NCI-H82 (cell line): Measurements from ENCODE around the gene HIVEP3.

Experiments
- DNase-seq: peaks from one replicate; lab custom pipeline; 2025; lab: John Stamatoyannopoulos, UW

Gene HIVEP3

GRCh38 chr1:41533016-41533730 is 385.5 kb downstream of the HIVEP3 start:
- DNase-seq: no peak

DNA sequence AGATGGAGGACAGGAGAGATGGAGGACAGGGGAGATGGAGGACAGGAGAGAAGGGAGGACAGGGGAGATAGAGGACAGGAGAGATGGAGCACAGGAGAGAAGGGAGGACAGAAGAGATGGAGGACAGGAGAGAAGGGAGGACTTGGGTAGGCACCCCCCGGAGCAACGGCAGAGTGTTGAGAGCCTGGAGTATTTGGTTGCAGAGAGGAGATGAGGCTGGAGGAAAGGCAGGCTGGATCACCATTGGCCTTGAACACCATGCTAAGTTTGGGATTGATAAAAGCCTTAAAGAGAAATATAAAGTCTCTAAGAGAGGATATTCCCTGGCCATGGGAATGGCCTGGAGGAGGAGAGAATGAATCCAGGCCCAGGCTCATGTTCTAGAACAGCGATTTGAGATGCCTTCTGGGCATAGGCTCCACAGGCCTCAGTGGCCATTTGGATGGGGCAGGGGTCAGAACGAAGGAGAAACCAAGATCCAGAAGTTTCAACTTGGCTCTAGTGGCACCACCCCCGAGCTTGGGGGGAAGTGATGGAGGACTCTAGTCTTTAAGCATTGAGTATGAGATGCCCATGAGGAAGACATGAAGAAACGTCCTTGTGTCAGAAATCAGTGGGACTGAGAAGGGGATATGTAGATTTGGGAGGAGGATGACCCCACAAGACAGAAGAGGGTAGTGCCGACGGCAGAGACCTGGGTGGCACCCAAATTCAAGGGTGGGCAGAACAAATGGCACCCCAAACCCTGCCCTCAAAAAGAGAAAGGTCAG is 386.3 kb downstream of the HIVEP3 start:
- no peak for DNase-seq

DNA sequence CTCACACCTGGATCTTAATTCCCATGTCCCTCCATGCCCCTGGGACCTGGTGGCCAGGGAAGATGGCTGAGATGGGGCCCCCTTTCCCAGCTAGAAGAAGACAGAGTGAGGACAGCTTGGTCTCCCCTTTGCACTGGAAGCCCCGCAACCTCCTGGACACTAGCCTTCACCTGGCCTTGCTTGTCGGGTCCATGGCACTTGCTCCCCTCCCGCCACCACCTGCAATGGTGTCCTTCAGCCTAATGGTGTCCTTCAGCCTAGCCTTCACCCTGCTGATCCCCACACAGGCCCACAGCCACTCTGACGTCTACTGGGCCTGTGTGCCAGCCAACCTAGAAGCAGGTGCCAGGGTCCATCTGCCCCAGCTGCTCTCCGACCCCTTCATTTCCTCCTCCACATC is 388.3 kb downstream of the HIVEP3 start:
- no peak for DNase-seq

DNA sequence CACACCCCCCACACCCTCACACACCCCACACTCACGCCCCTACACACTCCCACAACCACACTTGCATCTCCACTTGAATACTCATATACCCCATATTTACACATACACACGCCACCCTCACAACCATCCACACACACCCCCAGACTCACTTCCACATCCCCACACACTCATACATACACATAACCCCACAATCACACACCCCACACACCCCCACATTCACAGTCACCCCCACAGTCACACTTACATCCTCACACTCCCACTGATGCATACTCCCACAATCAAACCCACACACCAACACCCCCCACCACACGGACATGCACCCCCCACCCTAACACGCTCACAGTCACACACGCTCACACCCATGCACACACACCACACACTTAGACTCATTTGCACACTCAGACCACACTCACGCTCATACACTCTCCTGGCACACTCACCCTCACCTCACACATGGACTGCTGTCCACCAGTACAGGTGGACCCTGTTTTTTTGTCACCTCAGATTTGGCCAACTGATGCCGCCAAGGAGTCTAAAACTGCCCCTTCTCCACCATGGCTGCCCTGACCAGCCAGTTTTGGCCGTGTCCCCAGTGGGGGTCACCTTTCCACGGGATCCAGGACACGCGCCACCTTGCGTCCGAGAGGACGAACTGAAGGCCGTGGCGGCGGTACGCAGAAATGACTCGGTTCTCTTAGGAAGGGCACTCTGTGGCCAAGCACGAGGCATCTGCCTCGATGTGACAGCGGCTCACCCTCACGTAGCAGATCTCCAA is 388.9 kb downstream of the HIVEP3 start:
- DNase-seq: no peak

DNA sequence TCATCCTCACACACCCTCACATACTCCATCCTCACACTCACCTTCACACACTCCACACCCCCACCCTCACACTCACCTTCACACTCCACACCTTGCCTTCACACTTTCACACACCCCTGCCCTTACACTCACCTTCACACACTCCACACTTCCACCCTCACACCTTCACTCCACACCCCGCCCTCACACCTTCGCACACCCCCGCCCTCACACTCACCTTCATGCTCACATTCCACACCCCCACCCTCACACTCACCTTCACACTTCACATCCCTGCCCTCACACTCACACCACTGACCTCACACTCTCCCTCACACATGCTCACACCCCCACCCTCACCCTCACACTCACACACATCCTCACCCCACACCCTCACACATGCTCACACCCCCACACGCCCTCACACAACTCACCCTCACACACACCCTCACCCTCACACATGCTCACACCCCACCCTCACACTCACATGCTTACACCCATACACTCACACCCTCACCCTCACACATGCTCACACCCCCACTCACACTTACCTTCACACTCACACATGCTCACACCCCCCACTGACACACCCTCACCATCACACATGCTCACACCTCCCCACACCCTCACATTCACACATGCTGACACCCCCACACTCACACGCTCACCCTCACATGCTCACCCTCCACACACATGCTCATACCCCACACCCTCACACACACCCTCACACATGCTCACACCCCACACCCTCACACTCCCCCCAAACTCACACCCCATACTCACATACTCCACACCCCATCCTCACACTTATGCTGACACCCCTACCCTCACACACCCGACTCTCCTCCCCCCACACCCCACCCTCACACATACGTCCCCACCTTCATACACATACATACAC is 389.8 kb downstream of the HIVEP3 start:
- no peak for DNase-seq

GRCh38 chr1:41528106-41528505 is 390.6 kb downstream of the HIVEP3 start:
- DNase-seq: no peak

DNA sequence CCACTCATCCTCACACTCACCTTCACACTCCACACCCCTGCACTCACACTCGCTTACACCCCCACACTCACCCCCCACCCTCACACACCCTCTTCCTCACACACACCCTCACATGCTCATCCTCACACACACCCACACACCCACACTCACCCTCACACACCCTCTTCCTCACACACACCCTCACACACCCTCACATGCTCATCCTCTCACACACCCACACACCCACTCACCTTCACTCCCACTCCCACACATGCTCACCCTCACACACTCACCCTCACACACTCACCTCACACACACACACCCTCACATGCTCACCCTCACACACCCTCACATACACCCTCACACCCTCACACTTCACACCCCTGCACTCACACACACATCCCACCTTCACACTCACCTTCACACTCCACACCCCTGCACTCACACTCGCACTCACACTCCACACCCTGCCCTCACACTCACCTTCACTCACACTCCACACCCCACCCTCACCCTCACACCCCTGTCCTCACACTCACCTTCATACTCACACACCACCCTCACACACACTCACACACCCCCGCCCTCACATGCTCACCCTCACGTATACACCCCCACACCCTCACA is 391.7 kb downstream of the HIVEP3 start:
- no peak for DNase-seq

- DNase-seq: no peak
Measured at GRCh38 chr1:41525891-41526587, 392.7 kb downstream of the HIVEP3 start.

- DNase-seq: no peak
Measured at GRCh38 chr1:41524676-41525675, 393.7 kb downstream of the HIVEP3 start.

- DNase-seq: no peak
Measured at GRCh38 chr1:41523949-41524675, 394.6 kb downstream of the HIVEP3 start.

DNA sequence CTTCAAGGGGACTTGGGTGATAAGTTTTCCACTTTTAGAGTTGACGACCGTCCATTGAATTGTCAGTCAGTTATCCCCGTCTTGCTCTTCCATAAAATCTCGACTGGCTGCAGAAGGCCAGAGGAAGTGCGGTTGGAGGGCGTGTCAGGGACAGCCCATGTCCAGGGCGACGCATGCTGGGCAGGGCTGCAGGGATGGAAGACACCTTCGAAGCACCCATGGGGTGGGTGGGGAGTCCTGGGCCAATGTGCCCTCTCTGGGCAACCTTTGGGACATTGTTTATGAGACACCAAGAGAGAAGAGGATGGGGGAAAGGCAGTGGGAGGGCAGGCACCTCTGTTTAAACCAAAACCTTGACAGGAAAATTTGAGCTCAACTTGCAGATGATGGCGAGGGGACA is 395.7 kb downstream of the HIVEP3 start:
- no peak for DNase-seq

DNA sequence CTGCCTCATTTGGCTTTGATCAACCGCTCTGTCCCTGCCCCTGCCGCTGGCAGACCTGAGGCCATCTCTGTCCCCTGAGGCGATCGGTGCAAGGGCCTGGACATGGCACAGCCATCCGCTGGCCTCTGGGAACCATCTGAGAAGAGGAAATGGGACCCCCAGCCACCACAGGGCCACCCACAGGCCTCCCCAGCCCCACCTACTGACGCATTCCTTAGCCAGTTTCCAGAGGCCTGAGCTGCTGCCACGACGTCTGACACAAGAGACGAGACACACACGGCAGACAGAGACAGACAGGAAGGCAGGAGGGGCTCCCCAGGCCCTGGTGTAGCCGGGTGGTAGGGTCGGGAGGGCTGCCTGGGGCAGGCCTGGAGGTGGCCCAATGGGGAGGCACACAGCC is 397.0 kb downstream of the HIVEP3 start:
- DNase-seq: no peak

DNA sequence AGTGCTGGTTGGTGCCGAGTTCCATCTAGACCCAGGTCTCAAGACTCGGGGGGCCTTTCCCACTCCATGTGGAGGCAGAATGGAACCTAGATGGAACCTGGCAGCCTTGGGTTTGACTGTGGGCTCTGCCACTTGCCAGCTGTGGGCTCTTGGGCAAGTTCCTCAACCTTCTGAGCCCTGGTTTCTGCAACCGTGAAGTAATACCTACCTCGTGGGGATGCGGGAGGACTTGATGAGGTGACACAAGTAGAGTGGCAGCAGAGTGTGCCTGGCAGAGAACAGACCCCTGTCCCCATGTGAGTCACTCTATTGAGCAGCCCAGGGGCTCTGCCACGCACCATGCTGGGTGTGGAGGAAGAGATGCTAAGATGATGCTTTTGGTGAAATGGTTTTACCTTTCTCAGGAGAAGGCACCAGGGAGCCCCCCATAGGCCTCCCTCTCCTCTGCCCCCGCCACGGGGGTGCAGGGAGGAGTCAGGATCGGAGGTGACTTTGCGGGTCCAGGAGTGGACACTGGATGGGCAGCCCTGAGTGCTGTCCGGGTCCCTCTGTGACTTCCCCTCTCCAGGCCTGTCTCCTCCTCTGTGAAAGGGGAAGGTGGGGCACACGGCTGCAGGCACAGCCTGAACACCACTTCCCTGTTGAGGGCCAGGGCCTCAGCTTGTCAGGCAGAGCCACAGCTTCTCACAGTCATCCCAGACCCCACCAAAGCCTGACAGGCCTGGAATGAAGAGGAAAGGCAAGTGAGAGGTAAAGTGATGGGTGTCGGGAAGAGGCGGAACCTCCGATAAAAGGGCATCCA is 397.6 kb downstream of the HIVEP3 start:
- DNase-seq: no peak

DNA sequence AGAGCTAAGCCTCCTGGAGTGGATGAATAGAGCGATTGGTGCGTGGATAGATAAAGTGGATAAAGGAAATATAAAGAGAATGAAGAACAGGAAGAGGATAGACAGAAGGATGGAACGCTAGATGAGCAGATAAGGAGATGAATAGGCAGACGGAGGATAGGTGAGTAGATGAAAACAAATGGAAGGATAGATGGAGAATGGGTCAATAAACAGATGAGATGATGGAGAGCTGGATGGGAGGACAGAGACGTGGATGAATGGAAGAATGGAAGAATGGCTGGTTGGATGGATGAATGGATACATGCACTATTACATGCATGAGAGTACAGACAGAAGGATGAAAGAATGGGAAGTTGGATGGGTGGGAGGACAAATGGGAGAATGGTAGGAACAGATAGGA is 399.1 kb downstream of the HIVEP3 start:
- no peak for DNase-seq

DNA sequence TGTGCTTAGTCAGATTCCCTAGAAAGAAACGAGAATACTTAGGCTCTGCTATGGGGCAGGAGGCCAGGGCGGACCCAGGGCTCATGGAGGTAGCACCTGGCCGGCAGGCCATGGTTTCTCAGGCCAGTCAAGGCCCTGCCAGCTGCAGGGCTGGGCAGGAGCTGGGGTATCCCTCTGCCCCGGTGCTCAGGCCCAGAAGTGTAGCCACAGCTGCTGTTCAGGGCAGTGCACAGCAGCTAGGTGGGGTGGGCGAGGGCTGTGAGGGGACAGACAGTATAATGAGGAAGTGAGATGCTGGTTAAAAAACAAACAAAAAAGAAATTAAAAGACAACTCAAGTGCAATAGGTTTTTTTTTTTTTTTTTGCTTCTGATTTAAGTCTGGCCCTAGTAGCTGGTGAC is 400.3 kb downstream of the HIVEP3 start:
- DNase-seq: no peak

GRCh38 chr1:41517062-41517438 is 401.7 kb downstream of the HIVEP3 start:
- no peak for DNase-seq

GRCh38 chr1:41516168-41517061 is 402.3 kb downstream of the HIVEP3 start:
- DNase-seq: peak; percentile 91
